ENCODE results near the gene CYP3A7. TPM values are rescaled to one million over a fixed set of nuclear protein-coding genes. Genes with fewer than 3 reads are reported as not detected.
"Not testable (repeated sequence)": the region's sequence is repeated elsewhere in the genome, so short reads cannot be mapped to it uniquely, and the experiment has no call there.

The CYP3A7 gene
- total RNA-seq, 1 donor from 2014 or later, result not detected

DNA sequence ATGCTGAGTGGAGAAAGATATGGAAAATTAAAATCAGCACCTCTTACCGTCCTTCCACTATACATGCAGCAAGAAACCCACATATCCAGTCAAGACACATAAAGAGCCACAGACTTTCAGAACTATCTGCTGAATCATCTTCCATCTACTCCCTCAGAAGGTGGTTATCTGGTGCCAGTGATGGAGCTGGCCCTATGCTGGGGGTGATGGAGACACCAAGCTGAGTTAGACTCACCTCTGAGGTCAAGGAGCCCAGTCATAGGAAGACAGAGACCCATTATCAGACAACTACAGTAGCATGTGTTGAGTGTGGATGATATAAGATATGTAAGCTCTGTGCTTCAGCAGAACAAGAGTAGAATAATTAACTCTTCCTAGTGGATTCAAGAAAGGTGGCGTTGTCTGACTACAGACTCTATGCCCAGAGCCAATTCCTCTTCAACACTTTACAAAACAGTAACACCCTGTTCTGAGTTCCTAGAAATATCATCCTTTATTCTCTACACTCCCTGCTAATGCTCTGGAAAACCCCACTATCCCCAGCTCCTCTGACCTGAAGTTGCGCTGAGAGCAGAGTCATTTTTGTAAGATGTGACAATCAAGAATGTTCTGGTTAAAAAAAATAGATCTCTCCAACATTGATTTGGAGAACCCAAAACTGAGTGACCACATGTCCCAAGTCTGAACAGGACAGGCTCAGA is 69.5 kb downstream of the CYP3A7 start:
- Histone ChIP-seq H3K4me1 (no peaks in the 10 kb centered on the region), H3K36me3 (no peaks in the 10 kb centered on the region), H3K27me3 (no peaks in the 10 kb centered on the region), H3K27ac (no peak overlapping the region), H3K4me3 (no peak overlapping the region), H3K9me3 (no peaks in the 10 kb centered on the region)
- TF ChIP-seq, protein P1, sequence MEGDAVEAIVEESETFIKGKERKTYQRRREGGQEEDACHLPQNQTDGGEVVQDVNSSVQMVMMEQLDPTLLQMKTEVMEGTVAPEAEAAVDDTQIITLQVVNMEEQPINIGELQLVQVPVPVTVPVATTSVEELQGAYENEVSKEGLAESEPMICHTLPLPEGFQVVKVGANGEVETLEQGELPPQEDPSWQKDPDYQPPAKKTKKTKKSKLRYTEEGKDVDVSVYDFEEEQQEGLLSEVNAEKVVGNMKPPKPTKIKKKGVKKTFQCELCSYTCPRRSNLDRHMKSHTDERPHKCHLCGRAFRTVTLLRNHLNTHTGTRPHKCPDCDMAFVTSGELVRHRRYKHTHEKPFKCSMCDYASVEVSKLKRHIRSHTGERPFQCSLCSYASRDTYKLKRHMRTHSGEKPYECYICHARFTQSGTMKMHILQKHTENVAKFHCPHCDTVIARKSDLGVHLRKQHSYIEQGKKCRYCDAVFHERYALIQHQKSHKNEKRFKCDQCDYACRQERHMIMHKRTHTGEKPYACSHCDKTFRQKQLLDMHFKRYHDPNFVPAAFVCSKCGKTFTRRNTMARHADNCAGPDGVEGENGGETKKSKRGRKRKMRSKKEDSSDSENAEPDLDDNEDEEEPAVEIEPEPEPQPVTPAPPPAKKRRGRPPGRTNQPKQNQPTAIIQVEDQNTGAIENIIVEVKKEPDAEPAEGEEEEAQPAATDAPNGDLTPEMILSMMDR (IDR thresholded peaks at IDR 0.05), result no peak
- intact Hi-C loops (cut with DNase I), result no loop called here
- DNase-seq (ENCODE audit: low spot score in 2 of 2), result no peak

DNA sequence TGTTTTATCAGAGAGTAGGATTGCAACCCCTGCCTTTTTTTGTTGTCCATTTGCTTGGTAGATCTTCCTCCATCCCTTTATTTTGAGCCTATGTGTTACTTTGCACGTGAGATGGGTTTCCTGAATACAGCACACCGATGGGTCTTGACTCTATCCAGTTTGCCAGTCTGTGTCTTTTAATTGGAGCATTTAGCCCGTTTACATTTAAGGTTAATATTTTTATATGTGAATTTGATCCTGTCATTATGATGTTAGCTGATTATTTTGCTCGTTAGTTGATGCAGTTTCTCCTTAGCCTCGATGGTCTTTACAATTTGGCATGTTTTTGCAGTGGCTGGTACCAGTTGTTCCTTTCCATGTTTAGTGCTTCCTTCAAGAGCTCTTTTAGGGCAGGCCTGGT is 77.1 kb downstream of the CYP3A7 start:
- H3K4me1 ChIP-seq; H3K27me3 ChIP-seq; DNase-seq (ENCODE audit: low spot score in 2 of 2); H3K36me3 ChIP-seq; H3K27ac ChIP-seq; H3K4me3 ChIP-seq; intact Hi-C loops (cut with DNase I); H3K9me3 ChIP-seq: not testable (repeated sequence)

Other genes starting within 250 kb of the CYP3A7 start
- 25.7 TPM for gene ZNF394, start 234.9 kb downstream of the CYP3A7 start, total RNA-seq
- 4.4 TPM for gene ZKSCAN5, start 230.5 kb downstream of the CYP3A7 start, total RNA-seq
- 0.64 TPM for gene FAM200A, start 183.1 kb downstream of the CYP3A7 start, total RNA-seq
- gene ZNF655, start 176.6 kb downstream of the CYP3A7 start, total RNA-seq, result 37.9 TPM
- gene TMEM225B, start 136.9 kb downstream of the CYP3A7 start, total RNA-seq, result 0.43 TPM
- gene ZSCAN25, start 118.2 kb downstream of the CYP3A7 start, total RNA-seq, result 10.3 TPM
- 0.43 TPM for gene CYP3A5, start 55.2 kb downstream of the CYP3A7 start, total RNA-seq
- not detected for gene CYP3A4, start 49.0 kb upstream of the CYP3A7 start, total RNA-seq
- not detected for gene CYP3A43, start 92.8 kb upstream of the CYP3A7 start, total RNA-seq
- gene OR2AE1, start 141.8 kb upstream of the CYP3A7 start, total RNA-seq, result not detected
- 12.7 TPM for gene TRIM4, start 184.3 kb upstream of the CYP3A7 start, total RNA-seq
- not detected for gene GJC3, start 194.4 kb upstream of the CYP3A7 start, total RNA-seq
- not detected for gene AZGP1, start 240.8 kb upstream of the CYP3A7 start, total RNA-seq